A549 (cell line): Measurements from ENCODE around the gene CNIH3. TPM values are rescaled to one million over a fixed set of nuclear protein-coding genes. Genes with fewer than 3 reads are reported as not detected.

Experiments
- ATAC-seq, 2 experiments: fragments of 200-7000 bp in 1 of 2; fragments of >200 bp in 1 of 2; cut with Nextera tagmentation in 1 of 2; cut with Tn5 transposase in 1 of 2; 3 replicates each; pipeline versions ENCODE4 v1.8.0 to v1.9.1; 2018 to 2020; ENCODE audit warnings: mild to moderate bottlenecking in 1 of 2, moderate library complexity in 1 of 2
- CTCF ChIA-PET: fragments of 300-600 bp; sonication (Branson Sonifier 250); formaldehyde crosslinking; extraction: SDS; loops from one replicate; lab custom pipeline; 2021; ENCODE audit warnings: antibody characterized with exemption, inconsistent platforms; lab: Yijun Ruan, JAX
- POLR2A ChIA-PET: fragments of 350-600 bp; formaldehyde crosslinking; extraction: SDS; loops from one replicate; lab custom pipeline; 2021; ENCODE audit warnings: antibody characterized with exemption, inconsistent platforms; lab: Yijun Ruan, JAX
- DNase-seq, 2 experiments: peaks; one replicate each; pipeline versions ENCODE4 v3.0.0 to v3.0.0-alpha.2; 2011 to 2016; ENCODE audit warnings: low read depth in 1 of 2, low spot score in 1 of 2
- FAIRE-seq: peaks from 2 replicates; lab custom pipeline; 2011; peaks lifted over from hg19 to GRCh38; lab: Jason Lieb, UNC
- H3K27ac ChIP-seq, 2 experiments: fragments of >200 bp; sonication (Bioruptor Twin); formaldehyde crosslinking; 3 replicates each; pipeline ENCODE4 v1.5.1; 2016 to 2017
- H3K4me1 ChIP-seq: fragments of >200 bp; sonication (Bioruptor Twin); formaldehyde crosslinking; 3 replicates; pipeline ENCODE4 v1.6.1; 2016
- H3K4me2 ChIP-seq: fragments of >200 bp; sonication (Bioruptor Twin); formaldehyde crosslinking; 3 replicates; pipeline ENCODE4 v1.6.1; 2016
- H3K4me3 ChIP-seq: fragments of >200 bp; sonication (Bioruptor Twin); formaldehyde crosslinking; 3 replicates; pipeline ENCODE4 v1.5.1; 2016
- H3K9me3 ChIP-seq: fragments of >200 bp; sonication (Bioruptor Twin); formaldehyde crosslinking; 3 replicates; pipeline ENCODE4 v1.6.1; 2016
- CHD2 ChIP-seq: fragments of 150-350 bp; IDR thresholded peaks from 2 replicates; pipeline ENCODE4 v1.6.1; 2014; ENCODE audit warnings: low read length; ENCODE audit not compliant: partially characterized antibody
- EHF ChIP-seq: fragments of 250-450 bp; sonication (Bioruptor Pico); IDR thresholded peaks from 2 replicates; pipeline ENCODE4 v1.5.0; 2020; ENCODE audit warnings: mild to moderate bottlenecking
- FOSB ChIP-seq: fragments of 250-450 bp; sonication (Bioruptor Pico); IDR thresholded peaks from 2 replicates; pipeline ENCODE4 v1.5.0; 2020; ENCODE audit warnings: mild to moderate bottlenecking, moderate library complexity
- HDAC2 ChIP-seq: fragments of 200-600 bp; sonication (generic); IDR thresholded peaks from 2 replicates; pipeline ENCODE4 v1.6.1; 2016
- HEYL ChIP-seq: fragments of 250-450 bp; sonication (Bioruptor Pico); IDR thresholded peaks from 2 replicates; pipeline ENCODE4 v1.8.0; 2021; ENCODE audit warnings: mild to moderate bottlenecking, moderate library complexity
- JUN ChIP-seq, 2 experiments: fragments of >200 bp; sonication (Bioruptor Twin); formaldehyde crosslinking; IDR thresholded peaks; 2 replicates in 1 of 2; 3 replicates in 1 of 2; pipeline ENCODE4 v1.6.1; 2016 to 2017
- KDM5A ChIP-seq: fragments of 200-600 bp; sonication (generic); IDR thresholded peaks from 2 replicates; pipeline ENCODE4 v1.6.1; 2016; ENCODE audit warnings: antibody characterized with exemption, mild to moderate bottlenecking
- MAZ ChIP-seq: fragments of 150-350 bp; IDR thresholded peaks from 2 replicates; pipeline ENCODE4 v1.6.1; 2014; ENCODE audit warnings: antibody characterized with exemption, low read depth, low read length, borderline replicate concordance
- MYC ChIP-seq: IDR thresholded peaks from 2 replicates; pipeline ENCODE4 v1.6.1; 2012; ENCODE audit warnings: mild to moderate bottlenecking, inconsistent platforms, low read length, improper control_type of control experiment, borderline replicate concordance
- NPAS2 ChIP-seq: fragments of 250-450 bp; sonication (Bioruptor Pico); IDR thresholded peaks from 2 replicates; pipeline ENCODE4 v1.8.0; 2022; ENCODE audit warnings: mild to moderate bottlenecking, moderate library complexity, borderline replicate concordance
- RARB ChIP-seq: fragments of 250-450 bp; sonication (Bioruptor Pico); IDR thresholded peaks from 2 replicates; pipeline ENCODE4 v1.8.0; 2021; ENCODE audit warnings: mild to moderate bottlenecking, moderate library complexity
- RFX5 ChIP-seq: fragments of 450-650 bp; IDR thresholded peaks from 2 replicates; pipeline ENCODE4 v1.7.1; 2014; ENCODE audit warnings: antibody characterized with exemption, mild to moderate bottlenecking, moderate library complexity
- RNF2 ChIP-seq: fragments of 200-600 bp; sonication (generic); IDR thresholded peaks from 2 replicates; pipeline ENCODE4 v1.6.1; 2016; ENCODE audit warnings: low read depth, mild to moderate bottlenecking, antibody characterized with exemption, moderate library complexity, borderline replicate concordance
- TFCP2L1 ChIP-seq: fragments of 250-450 bp; sonication (Bioruptor Pico); IDR thresholded peaks from 2 replicates; pipeline ENCODE4 v1.5.0; 2021; ENCODE audit warnings: mild to moderate bottlenecking
- ZC3H11A ChIP-seq: fragments of 450-650 bp; IDR thresholded peaks from 2 replicates; pipeline ENCODE4 v1.6.1; 2014; ENCODE audit warnings: antibody characterized with exemption, mild to moderate bottlenecking
- ZNF302 ChIP-seq: fragments of 250-450 bp; sonication (Bioruptor Pico); IDR thresholded peaks from 2 replicates; pipeline ENCODE4 v1.9.0; 2021; ENCODE audit warnings: inconsistent platforms, mild to moderate bottlenecking, moderate library complexity
- WGBS: methylation state at CpG from one replicate; pipeline ENCODE4 v1.1.6; 2017; ENCODE audit errors: missing lambda C conversion rate; 5-methylcytosine and 5-hydroxymethylcytosine counted together
- polyA plus RNA-seq, 4 experiments: library from polyadenylated mRNA; depleted of rRNA in 3 of 4; stranded (reverse); fragments of >200 nt; fragmentation: RNase III in 1 of 4; extraction: RNeasy Plus Mini Kit Qiagen cat#74134 plus additional on column Dnase treatment in 1 of 4; gene quantifications; 2 replicates in 3 of 4; 3 replicates in 1 of 4; pipeline ENCODE4 v1.2.3, GENCODE V29; 2011 to 2017
- TF ChIP-seq, protein P1 (sequence below): fragments of 450-650 bp; IDR thresholded peaks from 2 replicates; pipeline ENCODE4 v1.6.1; 2014; ENCODE audit warnings: antibody characterized with exemption
- TF ChIP-seq, protein P2 (sequence below): fragments of 200-600 bp; sonication (generic); IDR thresholded peaks from 2 replicates; pipeline ENCODE4 v1.6.1; 2016; ENCODE audit warnings: antibody characterized with exemption, mild to moderate bottlenecking, moderate library complexity
- TF ChIP-seq, protein P3 (sequence below): fragments of >200 bp; sonication (Bioruptor Twin); formaldehyde crosslinking; IDR thresholded peaks from 3 replicates; pipeline ENCODE4 v1.6.1; 2016
- TF ChIP-seq, protein P4 (sequence below): fragments of >200 bp; sonication (Bioruptor Twin); formaldehyde crosslinking; IDR thresholded peaks from 3 replicates; pipeline ENCODE4 v1.5.1; 2016
- TF ChIP-seq, protein P5 (sequence below): fragments of 150-350 bp; IDR thresholded peaks from 2 replicates; pipeline ENCODE4 v1.6.1; 2014; ENCODE audit warnings: low read depth, mild to moderate bottlenecking, low read length

CNIH3 gene
- polyA plus RNA-seq, 2 of the 4 experiments (the other 2 are of a cell fraction) = 0.61 to 0.85 TPM

DNA sequence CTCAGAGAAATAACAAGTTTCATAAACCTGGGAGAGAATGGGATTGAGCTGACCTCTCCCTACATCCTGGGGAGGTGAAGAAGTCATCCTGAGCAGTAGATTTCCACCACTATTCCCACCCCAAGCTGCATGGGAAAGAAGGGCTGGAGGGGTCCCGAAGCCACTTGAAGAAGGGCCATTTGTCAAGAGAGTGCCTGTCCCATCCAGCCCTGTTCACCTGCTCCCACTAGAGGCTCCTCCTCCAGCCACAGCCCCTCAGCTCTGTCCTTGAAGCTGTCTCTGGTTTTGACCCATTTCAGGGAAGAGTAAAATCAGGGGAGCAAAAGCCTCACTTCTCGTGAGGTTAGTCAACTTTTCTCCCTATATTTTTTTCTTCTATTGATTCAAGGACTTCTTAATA, 157.5 kb downstream of the CNIH3 start:
- 20% methylated on average over 2 of the region's 2 CpGs for WGBS
- Histone ChIP-seq H3K9me3 (no peaks in the 10 kb centered on the region), H3K4me1 (no peaks in the 10 kb centered on the region), H3K4me3 (no peak overlapping the region), H3K4me2 (no peak overlapping the region), H3K27ac (no peak overlapping the region)
- FAIRE-seq = no peak
- DNase-seq = no peak
- TF ChIP-seq, protein P1, sequence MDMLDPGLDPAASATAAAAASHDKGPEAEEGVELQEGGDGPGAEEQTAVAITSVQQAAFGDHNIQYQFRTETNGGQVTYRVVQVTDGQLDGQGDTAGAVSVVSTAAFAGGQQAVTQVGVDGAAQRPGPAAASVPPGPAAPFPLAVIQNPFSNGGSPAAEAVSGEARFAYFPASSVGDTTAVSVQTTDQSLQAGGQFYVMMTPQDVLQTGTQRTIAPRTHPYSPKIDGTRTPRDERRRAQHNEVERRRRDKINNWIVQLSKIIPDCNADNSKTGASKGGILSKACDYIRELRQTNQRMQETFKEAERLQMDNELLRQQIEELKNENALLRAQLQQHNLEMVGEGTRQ = no peak
- TF ChIP-seq EHF (CRISPR knock-in tag) = no peak
- TF ChIP-seq JUN (IDR thresholded peaks at IDR 0.05) = no peak
- TF ChIP-seq HDAC2 = no peak
- no peak for TF ChIP-seq RNF2
- ATAC-seq = no peak
- ChIA-PET CTCF (interaction anchor here (1.1 kb wide), 1 partner anchor 30 kb away, joined by 3 read pairs; no protein-coding TSS in a partner anchor), POLR2A (no interaction called here)

DNA sequence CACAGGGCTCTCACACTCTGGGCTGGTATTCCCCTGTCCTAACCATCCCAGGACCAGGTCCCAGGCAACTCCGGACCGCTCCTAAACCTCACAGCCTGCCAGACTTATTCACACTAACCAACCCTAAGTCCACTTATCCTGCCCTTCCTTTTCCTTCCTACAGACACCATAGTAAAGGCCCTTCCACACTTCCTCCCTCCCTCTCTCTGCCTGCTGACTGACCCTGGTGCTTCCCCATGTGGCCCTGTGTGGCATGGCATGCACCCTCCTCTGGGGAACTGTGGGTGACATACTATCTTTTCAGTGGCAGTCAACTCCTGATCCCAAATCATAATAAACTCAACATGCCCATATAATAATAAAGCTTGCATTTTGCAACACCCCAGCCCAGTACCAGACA, 158.3 kb downstream of the CNIH3 start:
- Histone ChIP-seq H3K4me1 (no peaks in the 10 kb centered on the region), H3K27ac (no peak overlapping the region), H3K4me3 (no peak overlapping the region), H3K4me2 (no peak overlapping the region), H3K9me3 (no peaks in the 10 kb centered on the region)
- FAIRE-seq (no peak), DNase-seq (no peak), ATAC-seq (peak; percentile 30 to 65; a peak in 4 of 6 replicates)
- WGBS = 79% methylated on average over 2 of the region's 2 CpGs
- ChIA-PET CTCF (no interaction called here), POLR2A (no interaction called here)
- TF ChIP-seq, protein P2, sequence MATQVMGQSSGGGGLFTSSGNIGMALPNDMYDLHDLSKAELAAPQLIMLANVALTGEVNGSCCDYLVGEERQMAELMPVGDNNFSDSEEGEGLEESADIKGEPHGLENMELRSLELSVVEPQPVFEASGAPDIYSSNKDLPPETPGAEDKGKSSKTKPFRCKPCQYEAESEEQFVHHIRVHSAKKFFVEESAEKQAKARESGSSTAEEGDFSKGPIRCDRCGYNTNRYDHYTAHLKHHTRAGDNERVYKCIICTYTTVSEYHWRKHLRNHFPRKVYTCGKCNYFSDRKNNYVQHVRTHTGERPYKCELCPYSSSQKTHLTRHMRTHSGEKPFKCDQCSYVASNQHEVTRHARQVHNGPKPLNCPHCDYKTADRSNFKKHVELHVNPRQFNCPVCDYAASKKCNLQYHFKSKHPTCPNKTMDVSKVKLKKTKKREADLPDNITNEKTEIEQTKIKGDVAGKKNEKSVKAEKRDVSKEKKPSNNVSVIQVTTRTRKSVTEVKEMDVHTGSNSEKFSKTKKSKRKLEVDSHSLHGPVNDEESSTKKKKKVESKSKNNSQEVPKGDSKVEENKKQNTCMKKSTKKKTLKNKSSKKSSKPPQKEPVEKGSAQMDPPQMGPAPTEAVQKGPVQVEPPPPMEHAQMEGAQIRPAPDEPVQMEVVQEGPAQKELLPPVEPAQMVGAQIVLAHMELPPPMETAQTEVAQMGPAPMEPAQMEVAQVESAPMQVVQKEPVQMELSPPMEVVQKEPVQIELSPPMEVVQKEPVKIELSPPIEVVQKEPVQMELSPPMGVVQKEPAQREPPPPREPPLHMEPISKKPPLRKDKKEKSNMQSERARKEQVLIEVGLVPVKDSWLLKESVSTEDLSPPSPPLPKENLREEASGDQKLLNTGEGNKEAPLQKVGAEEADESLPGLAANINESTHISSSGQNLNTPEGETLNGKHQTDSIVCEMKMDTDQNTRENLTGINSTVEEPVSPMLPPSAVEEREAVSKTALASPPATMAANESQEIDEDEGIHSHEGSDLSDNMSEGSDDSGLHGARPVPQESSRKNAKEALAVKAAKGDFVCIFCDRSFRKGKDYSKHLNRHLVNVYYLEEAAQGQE = no peak
- TF ChIP-seq FOSB = no peak
- TF ChIP-seq CHD2 = no peak
- no peak for TF ChIP-seq JUN (IDR thresholded peaks at IDR 0.05)
- TF ChIP-seq MYC = no peak
- TF ChIP-seq HEYL (CRISPR knock-in tag) = no peak
- no peak for TF ChIP-seq TFCP2L1 (CRISPR knock-in tag)
- no peak for TF ChIP-seq HDAC2
- no peak for TF ChIP-seq KDM5A
- TF ChIP-seq, protein P3, sequence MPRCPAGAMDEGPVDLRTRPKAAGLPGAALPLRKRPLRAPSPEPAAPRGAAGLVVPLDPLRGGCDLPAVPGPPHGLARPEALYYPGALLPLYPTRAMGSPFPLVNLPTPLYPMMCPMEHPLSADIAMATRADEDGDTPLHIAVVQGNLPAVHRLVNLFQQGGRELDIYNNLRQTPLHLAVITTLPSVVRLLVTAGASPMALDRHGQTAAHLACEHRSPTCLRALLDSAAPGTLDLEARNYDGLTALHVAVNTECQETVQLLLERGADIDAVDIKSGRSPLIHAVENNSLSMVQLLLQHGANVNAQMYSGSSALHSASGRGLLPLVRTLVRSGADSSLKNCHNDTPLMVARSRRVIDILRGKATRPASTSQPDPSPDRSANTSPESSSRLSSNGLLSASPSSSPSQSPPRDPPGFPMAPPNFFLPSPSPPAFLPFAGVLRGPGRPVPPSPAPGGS = no peak
- TF ChIP-seq RNF2 = no peak
- no peak for TF ChIP-seq RFX5
- TF ChIP-seq ZNF302 = no peak
- TF ChIP-seq ZC3H11A = no peak
- TF ChIP-seq NPAS2 (CRISPR knock-in tag) = no peak
- TF ChIP-seq MAZ = no peak
- TF ChIP-seq, protein P4, sequence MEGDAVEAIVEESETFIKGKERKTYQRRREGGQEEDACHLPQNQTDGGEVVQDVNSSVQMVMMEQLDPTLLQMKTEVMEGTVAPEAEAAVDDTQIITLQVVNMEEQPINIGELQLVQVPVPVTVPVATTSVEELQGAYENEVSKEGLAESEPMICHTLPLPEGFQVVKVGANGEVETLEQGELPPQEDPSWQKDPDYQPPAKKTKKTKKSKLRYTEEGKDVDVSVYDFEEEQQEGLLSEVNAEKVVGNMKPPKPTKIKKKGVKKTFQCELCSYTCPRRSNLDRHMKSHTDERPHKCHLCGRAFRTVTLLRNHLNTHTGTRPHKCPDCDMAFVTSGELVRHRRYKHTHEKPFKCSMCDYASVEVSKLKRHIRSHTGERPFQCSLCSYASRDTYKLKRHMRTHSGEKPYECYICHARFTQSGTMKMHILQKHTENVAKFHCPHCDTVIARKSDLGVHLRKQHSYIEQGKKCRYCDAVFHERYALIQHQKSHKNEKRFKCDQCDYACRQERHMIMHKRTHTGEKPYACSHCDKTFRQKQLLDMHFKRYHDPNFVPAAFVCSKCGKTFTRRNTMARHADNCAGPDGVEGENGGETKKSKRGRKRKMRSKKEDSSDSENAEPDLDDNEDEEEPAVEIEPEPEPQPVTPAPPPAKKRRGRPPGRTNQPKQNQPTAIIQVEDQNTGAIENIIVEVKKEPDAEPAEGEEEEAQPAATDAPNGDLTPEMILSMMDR = no peak
- TF ChIP-seq, protein P5, sequence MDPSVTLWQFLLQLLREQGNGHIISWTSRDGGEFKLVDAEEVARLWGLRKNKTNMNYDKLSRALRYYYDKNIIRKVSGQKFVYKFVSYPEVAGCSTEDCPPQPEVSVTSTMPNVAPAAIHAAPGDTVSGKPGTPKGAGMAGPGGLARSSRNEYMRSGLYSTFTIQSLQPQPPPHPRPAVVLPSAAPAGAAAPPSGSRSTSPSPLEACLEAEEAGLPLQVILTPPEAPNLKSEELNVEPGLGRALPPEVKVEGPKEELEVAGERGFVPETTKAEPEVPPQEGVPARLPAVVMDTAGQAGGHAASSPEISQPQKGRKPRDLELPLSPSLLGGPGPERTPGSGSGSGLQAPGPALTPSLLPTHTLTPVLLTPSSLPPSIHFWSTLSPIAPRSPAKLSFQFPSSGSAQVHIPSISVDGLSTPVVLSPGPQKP = no peak
- TF ChIP-seq RARB (CRISPR knock-in tag) = no peak
